ENCODE data around the gene SIVA1. TPM values are rescaled to one million over a fixed set of nuclear protein-coding genes. Genes with fewer than 3 reads are reported as not detected.

The SIVA1 gene
- total RNA-seq, 2 experiments from 2014 or later = 111 to 124 TPM

DNA sequence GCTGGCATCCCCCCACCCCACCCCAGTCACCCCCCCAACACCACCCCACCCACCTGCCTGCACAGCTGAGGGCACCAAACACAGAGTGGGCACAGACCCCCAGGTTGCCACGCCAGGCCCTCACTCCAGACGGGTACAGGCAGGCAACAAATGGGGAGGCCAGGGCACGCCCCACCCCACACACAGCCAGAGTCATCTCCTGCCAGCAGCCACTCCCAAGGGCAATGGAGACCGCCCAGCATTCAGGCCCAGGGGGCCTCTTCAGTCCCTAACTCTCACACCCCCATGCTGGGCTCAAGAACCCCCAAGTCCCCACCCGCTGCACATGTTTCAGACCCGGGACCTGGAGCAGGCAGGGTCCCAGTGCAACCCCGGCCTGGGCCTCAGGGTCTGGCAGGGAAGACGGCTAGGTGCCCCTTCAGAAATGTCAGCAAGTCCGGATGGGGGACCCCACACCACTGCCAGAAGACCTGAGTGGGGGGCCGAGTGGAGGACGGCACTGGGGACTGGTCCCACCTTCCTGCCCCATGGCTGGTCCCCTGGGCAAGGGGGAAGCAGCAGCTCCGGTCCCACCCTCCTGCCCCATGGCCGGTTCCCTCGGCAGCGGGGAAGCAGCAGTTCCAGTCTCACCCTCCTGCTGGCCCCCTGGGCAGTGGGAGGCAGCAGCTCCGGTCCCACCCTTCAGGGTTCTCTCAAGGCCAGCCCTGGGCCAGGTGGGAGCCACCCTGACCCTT is 30.7 kb downstream of the SIVA1 start:
- Histone ChIP-seq H3K27me3 (ENCODE audit: control insufficient read depth in 1 of 2, insufficient read depth in 2 of 2, low read length in 2 of 2) (no peaks in the 10 kb centered on the region), H3K4me3 (ENCODE audit: low read length) (no peak overlapping the region), H3K4me1 (ENCODE audit: insufficient read depth, low read length) (peaks cover 40% of the 10 kb centered on the region), H3K36me3 (ENCODE audit: insufficient read depth, low read length) (peaks cover 28% of the 10 kb centered on the region), H3K27ac (ENCODE audit: low read depth in 1 of 2, low read length in 2 of 2) (no peak overlapping the region), H3K9me3 (ENCODE audit: control insufficient read depth in 1 of 2, insufficient read depth in 1 of 2, low read length in 2 of 2) (no peaks in the 10 kb centered on the region)
- DNase-seq (no peak), ATAC-seq (ENCODE audit: poor library complexity) (no peak)
- TF ChIP-seq, protein P1, sequence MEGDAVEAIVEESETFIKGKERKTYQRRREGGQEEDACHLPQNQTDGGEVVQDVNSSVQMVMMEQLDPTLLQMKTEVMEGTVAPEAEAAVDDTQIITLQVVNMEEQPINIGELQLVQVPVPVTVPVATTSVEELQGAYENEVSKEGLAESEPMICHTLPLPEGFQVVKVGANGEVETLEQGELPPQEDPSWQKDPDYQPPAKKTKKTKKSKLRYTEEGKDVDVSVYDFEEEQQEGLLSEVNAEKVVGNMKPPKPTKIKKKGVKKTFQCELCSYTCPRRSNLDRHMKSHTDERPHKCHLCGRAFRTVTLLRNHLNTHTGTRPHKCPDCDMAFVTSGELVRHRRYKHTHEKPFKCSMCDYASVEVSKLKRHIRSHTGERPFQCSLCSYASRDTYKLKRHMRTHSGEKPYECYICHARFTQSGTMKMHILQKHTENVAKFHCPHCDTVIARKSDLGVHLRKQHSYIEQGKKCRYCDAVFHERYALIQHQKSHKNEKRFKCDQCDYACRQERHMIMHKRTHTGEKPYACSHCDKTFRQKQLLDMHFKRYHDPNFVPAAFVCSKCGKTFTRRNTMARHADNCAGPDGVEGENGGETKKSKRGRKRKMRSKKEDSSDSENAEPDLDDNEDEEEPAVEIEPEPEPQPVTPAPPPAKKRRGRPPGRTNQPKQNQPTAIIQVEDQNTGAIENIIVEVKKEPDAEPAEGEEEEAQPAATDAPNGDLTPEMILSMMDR (IDR thresholded peaks at IDR 0.05) = no peak
- POLR2A ChIA-PET = no interaction called here
- intact Hi-C loops (cut with DNase I, micrococcal nuclease) = no loop called here
- H3K4me3 Mint-ChIP-seq = no peak overlapping the region
- H3K27ac Mint-ChIP-seq = no peak overlapping the region
- H3K36me3 Mint-ChIP-seq (ENCODE audit: low read depth) = no peaks in the 10 kb centered on the region
- CTCF ChIA-PET = no interaction called here
- H3K9me3 Mint-ChIP-seq = no peaks in the 10 kb centered on the region
- peaks cover 6% of the 10 kb centered on the region for H3K4me1 Mint-ChIP-seq (ENCODE audit: low read depth)
- no peaks in the 10 kb centered on the region for H3K27me3 Mint-ChIP-seq

DNA sequence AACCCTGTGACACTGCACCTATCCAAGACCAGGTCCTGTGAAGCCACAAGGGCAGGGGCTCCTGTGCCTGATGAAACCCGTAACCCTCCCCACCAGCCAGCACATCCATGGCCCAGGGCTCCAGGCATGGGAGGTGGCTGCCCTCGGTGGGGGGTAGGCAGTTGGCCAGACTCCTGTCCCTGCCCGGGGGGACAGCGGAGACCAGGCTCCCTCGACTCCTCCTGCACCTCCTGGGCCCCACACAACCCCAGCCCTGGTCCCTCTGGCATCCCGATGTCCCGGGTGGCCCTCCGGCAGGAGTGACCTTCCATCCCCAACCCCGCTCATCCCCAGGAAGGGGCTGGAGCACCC is 31.2 kb downstream of the SIVA1 start:
- DNase-seq (no peak), ATAC-seq (ENCODE audit: poor library complexity) (no peak)
- Histone ChIP-seq H3K36me3 (ENCODE audit: insufficient read depth, low read length) (peaks cover 30% of the 10 kb centered on the region), H3K4me3 (ENCODE audit: low read length) (no peak overlapping the region), H3K27ac (ENCODE audit: low read depth in 1 of 2, low read length in 2 of 2) (no peak overlapping the region), H3K27me3 (ENCODE audit: control insufficient read depth in 1 of 2, insufficient read depth in 2 of 2, low read length in 2 of 2) (no peaks in the 10 kb centered on the region), H3K9me3 (ENCODE audit: control insufficient read depth in 1 of 2, insufficient read depth in 1 of 2, low read length in 2 of 2) (no peaks in the 10 kb centered on the region), H3K4me1 (ENCODE audit: insufficient read depth, low read length) (peaks cover 45% of the 10 kb centered on the region)
- TF ChIP-seq, protein P1 (IDR thresholded peaks at IDR 0.05) = no peak
- Mint-ChIP-seq H3K27ac (no peak overlapping the region), H3K4me1 (ENCODE audit: low read depth) (peaks cover 6% of the 10 kb centered on the region), H3K27me3 (no peaks in the 10 kb centered on the region), H3K9me3 (no peaks in the 10 kb centered on the region), H3K4me3 (no peak overlapping the region), H3K36me3 (ENCODE audit: low read depth) (no peaks in the 10 kb centered on the region)
- intact Hi-C loops (cut with DNase I, micrococcal nuclease) = no loop called here
- ChIA-PET CTCF (no interaction called here), POLR2A (no interaction called here)

DNA sequence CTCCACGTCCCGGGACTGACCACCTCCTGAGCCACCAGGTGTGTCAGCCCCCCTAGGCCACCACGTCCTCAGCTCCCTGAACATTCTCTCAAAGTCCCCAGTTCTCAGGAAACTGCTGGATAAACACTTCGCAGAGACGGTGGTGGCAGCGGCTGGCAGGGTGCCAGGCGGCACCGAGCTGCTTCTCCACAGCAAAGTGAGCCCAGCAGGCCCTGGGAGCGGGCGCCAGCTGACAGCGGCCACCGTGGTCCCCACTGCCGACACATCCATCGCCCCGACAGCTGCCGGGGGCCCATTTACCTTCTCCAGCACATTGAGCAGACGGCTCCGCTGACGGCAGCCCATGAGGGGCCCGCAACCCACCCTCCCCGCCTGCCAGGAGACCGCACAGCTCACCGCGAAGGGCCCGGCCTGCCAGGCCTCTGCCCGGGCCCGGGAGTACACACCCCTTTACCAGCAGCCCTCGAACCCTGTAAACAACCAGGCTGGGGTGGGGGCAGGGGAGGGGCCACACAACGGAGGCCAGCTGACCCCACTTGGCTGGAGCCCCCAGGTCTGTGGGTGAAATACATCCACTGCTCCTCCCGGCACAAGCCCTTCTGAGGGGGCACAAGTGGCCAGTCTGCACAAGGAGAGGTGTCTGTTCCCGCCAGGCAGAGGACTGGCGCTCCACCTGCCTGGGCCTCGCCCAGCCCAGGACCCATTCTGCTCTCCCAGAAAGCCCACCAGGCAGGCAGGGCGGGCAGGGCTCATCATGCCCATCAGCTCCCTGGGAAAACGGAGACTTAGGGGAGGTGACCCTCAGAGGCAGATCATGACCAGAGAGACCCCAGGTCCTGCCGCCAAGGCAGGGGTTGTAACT is 32.1 kb downstream of the SIVA1 start:
- H3K27me3 Mint-ChIP-seq = no peaks in the 10 kb centered on the region
- Histone ChIP-seq H3K27me3 (ENCODE audit: control insufficient read depth in 1 of 2, insufficient read depth in 2 of 2, low read length in 2 of 2) (no peaks in the 10 kb centered on the region), H3K36me3 (ENCODE audit: insufficient read depth, low read length) (peaks cover 30% of the 10 kb centered on the region), H3K9me3 (ENCODE audit: control insufficient read depth in 1 of 2, insufficient read depth in 1 of 2, low read length in 2 of 2) (no peaks in the 10 kb centered on the region), H3K4me1 (ENCODE audit: insufficient read depth, low read length) (peaks cover 50% of the 10 kb centered on the region), H3K4me3 (ENCODE audit: low read length) (no peak overlapping the region), H3K27ac (ENCODE audit: low read depth in 1 of 2, low read length in 2 of 2) (no peak overlapping the region)
- H3K27ac Mint-ChIP-seq = no peak overlapping the region
- H3K9me3 Mint-ChIP-seq = no peaks in the 10 kb centered on the region
- peaks cover 5% of the 10 kb centered on the region for H3K36me3 Mint-ChIP-seq (ENCODE audit: low read depth)
- intact Hi-C loops (cut with DNase I, micrococcal nuclease) = no loop called here
- peaks cover 13% of the 10 kb centered on the region for H3K4me1 Mint-ChIP-seq (ENCODE audit: low read depth)
- POLR2A ChIA-PET = interaction anchor here (0.6 to 1.3 kb wide), 2 partner anchors 15 to 16 kb away, joined by 4 read pairs; partner anchors contain the start of gene ZBTB42
- no peak overlapping the region for H3K4me3 Mint-ChIP-seq
- CTCF ChIA-PET = interaction anchor here (0.9 kb wide), 1 partner anchor 16 kb away, joined by 3 read pairs; no protein-coding TSS in a partner anchor
- DNase-seq (no peak), ATAC-seq (ENCODE audit: poor library complexity) (no peak)
- TF ChIP-seq, protein P1 (IDR thresholded peaks at IDR 0.05) = no peak

Data from CD4-positive, alpha-beta T cell (primary cell).